GM12878 (cell line): ENCODE measurements around the gene GPC6.

Experiments used
- CHD4 ChIP-seq: fragments of 200-600 bp; sonication (generic); IDR thresholded peaks from 2 replicates; pipeline ENCODE4 v1.6.1; 2016; ENCODE audit warnings: mild to moderate bottlenecking
- EP300 ChIP-seq, 2 experiments: fragments of 150-350 bp in 1 of 2; IDR thresholded peaks; 2 replicates each; pipeline ENCODE4 v1.6.1; 2011 to 2012; ENCODE audit warnings: low read depth in 2 of 2, low read length in 2 of 2, borderline replicate concordance in 1 of 2, improper control_type of control experiment in 1 of 2, inconsistent platforms in 1 of 2; ENCODE audit not compliant: control insufficient read depth in 1 of 2
- PRDM15 ChIP-seq: fragments of 450-650 bp; formaldehyde crosslinking; IDR thresholded peaks from 2 replicates; pipeline ENCODE4 v1.4.0; 2020; ENCODE audit warnings: mild to moderate bottlenecking, moderate library complexity
- RCOR1 ChIP-seq: conservative IDR thresholded peaks from 2 replicates; pipeline ENCODE4 v1.6.1; 2012; ENCODE audit warnings: low read depth, low read length, improper control_type of control experiment

GRCh38 chr13:93535251-93535650 is 308.6 kb downstream of the GPC6 start:
- TF ChIP-seq CHD4 (no peak), EP300 (IDR thresholded peaks at IDR 0.05; ENCODE audit: borderline replicate concordance in 1 of 2, control insufficient read depth in 1 of 2, low read depth in 2 of 2, low read length in 2 of 2) (no peak), RCOR1 (no peak), PRDM15 (no peak)
